ENCODE data around the gene GPSM3. TPM values are rescaled to one million over a fixed set of nuclear protein-coding genes. Genes with fewer than 3 reads are reported as not detected.

The GPSM3 gene
- total RNA-seq, 1 donor from 2014 or later, result 20.8 TPM

DNA sequence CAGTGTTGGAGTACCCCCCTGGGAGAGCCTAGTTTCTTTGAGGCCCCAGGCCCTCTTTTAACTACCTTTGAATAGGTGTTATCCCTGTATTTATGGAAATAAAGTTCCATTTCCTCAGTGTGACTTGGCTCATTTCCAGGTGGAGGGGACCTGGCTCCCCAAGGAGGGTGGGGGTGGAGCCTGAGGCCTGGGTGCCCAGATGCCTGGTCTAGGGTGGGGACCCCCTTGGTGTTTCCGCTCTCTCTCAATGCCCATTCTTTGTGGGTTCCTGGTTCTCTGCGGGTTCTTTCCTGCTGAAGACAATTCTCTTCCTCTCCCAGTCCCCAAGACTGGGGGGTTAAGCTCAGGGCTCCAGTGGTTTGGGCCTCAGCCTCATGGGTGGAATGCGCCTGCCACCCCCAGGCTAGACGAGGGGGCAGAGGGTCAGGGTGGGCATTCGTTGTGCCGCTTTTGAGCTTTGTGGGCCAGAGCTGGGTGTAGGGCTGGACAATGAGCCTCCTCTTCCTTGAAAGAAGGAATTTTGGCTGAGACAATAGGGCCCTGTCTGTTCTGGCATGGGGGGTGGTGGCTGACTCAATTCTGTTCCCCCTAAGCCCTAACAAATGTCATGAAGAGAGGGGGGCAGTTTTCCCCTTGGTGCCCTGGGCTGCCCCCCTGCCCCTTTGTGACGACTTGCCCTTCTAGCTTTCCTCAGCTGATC, 28.7 kb downstream of the GPSM3 start:
- TF ChIP-seq, protein P1, sequence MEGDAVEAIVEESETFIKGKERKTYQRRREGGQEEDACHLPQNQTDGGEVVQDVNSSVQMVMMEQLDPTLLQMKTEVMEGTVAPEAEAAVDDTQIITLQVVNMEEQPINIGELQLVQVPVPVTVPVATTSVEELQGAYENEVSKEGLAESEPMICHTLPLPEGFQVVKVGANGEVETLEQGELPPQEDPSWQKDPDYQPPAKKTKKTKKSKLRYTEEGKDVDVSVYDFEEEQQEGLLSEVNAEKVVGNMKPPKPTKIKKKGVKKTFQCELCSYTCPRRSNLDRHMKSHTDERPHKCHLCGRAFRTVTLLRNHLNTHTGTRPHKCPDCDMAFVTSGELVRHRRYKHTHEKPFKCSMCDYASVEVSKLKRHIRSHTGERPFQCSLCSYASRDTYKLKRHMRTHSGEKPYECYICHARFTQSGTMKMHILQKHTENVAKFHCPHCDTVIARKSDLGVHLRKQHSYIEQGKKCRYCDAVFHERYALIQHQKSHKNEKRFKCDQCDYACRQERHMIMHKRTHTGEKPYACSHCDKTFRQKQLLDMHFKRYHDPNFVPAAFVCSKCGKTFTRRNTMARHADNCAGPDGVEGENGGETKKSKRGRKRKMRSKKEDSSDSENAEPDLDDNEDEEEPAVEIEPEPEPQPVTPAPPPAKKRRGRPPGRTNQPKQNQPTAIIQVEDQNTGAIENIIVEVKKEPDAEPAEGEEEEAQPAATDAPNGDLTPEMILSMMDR (IDR thresholded peaks at IDR 0.05; ENCODE audit: insufficient read depth, low read length, poor library complexity, severe bottlenecking), result no peak
- no peaks in the 10 kb centered on the region for H3K27me3 ChIP-seq (ENCODE audit: control insufficient read depth, insufficient read depth, low read length)
- peaks cover 1% of the 10 kb centered on the region for H3K36me3 ChIP-seq (ENCODE audit: control insufficient read depth, insufficient read depth, low read length)
- no peak for DNase-seq (ENCODE audit: low read depth)
- H3K4me3 ChIP-seq (ENCODE audit: low read depth, low read length), result no peak overlapping the region

DNA sequence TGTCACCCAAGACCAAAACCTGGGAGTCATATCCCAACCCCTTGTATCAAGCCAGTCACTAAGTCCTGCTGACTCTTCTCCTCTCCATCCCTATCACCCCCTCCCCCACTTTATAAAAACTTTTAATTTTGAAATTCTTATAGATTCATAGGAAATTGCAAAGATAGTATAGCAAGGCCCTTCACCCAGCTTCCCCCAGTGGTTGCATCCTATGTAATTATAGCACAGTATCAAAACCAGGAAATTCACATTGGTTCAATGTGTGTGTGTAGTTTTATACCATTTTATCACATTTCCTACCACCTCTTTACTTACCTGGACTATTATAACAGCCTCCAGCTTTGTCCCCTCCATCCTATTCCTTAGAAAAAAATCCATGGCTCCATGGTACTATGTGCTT, 34.4 kb downstream of the GPSM3 start:
- no peak for DNase-seq (ENCODE audit: low read depth)
- H3K27me3 ChIP-seq (ENCODE audit: control insufficient read depth, insufficient read depth, low read length), result no peaks in the 10 kb centered on the region
- TF ChIP-seq, protein P1 (IDR thresholded peaks at IDR 0.05; ENCODE audit: insufficient read depth, low read length, poor library complexity, severe bottlenecking), result no peak
- H3K4me3 ChIP-seq (ENCODE audit: low read depth, low read length), result no peak overlapping the region
- H3K36me3 ChIP-seq (ENCODE audit: control insufficient read depth, insufficient read depth, low read length), result no peaks in the 10 kb centered on the region

DNA sequence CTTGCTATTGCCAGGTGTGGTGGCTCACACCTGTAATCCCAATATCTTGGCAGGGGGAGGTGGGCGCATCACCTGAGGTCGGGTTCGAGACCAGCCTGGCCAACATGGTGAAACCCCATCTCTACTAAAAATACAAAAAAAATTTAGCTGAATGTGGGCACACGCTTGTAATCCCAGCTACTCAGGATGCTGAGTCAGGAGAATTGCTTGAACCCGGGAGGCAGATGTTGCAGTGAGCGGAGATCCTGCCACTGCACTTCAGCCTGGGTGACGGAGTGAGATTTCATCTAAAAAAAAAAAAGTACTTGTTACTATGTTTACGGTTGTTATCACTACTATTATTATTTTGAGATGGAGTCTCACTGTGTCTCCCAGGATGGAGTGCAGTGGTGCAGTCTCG, 35.6 kb downstream of the GPSM3 start:
- no peak for DNase-seq (ENCODE audit: low read depth)
- TF ChIP-seq, protein P1 (IDR thresholded peaks at IDR 0.05; ENCODE audit: insufficient read depth, low read length, poor library complexity, severe bottlenecking), result no peak
- H3K36me3 ChIP-seq (ENCODE audit: control insufficient read depth, insufficient read depth, low read length), result no peaks in the 10 kb centered on the region
- H3K27me3 ChIP-seq (ENCODE audit: control insufficient read depth, insufficient read depth, low read length), result no peaks in the 10 kb centered on the region
- H3K4me3 ChIP-seq (ENCODE audit: low read depth, low read length), result no peak overlapping the region

GRCh38 chr6:32154514-32155161, 37.8 kb downstream of the GPSM3 start:
- TF ChIP-seq, protein P1 (IDR thresholded peaks at IDR 0.05; ENCODE audit: insufficient read depth, low read length, poor library complexity, severe bottlenecking), result peak; percentile 68
- Histone ChIP-seq H3K4me3 (ENCODE audit: low read depth, low read length) (peak overlapping the region; percentile 61), H3K27me3 (ENCODE audit: control insufficient read depth, insufficient read depth, low read length) (peaks cover 17% of the 10 kb centered on the region), H3K36me3 (ENCODE audit: control insufficient read depth, insufficient read depth, low read length) (no peaks in the 10 kb centered on the region)
- DNase-seq (ENCODE audit: low read depth), result no peak

DNA sequence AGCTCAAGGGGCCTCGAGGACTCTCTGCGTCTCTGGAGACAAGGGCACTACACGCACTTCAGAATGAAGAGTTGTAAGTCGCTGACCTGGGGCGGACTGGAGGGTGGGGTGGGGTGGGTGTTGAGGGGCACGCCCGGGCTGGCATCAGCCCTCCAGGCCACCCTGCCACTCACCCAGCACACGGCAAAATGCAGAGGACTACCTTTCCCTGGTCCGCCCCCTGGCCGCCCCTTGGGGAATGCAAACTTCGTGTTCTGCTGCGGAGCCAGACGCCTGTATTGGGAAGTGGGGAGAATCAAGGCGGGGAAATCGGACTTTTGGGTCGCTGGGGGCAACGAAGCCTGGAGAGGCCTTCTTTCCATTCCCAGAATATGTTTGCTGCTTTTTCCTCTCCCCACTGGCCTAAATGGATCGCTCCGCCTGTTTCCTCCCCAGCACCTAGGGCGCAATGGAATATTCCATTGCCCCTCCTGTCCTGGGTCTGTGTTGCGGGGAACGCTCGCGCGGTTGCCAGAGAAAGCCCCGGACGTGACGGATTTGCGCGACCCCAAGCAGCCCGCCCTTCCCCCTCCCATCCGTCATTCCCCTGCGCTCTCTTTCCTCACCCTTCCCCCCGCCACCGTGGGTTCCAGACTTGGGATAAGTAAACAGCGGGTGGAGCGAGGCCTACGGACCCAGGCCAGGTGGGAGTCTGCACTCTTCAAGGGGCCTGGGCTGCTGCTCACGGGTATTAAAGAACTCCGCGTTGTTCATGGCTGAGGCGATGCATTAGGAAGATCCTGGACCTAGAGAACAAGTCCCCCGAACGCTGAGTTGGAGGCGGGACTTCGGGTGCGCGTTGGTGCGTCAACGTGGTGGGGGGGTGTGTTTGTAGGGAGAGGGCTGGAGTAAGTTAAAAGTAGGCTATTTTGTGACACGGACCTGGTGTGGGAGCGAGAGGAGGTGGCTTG, 38.6 kb downstream of the GPSM3 start, which contains the start of gene PPT2:
PPT2 (plus strand) TSS at position 578 of the 950 bp plus-strand sequence. CDS start 454 bp downstream, outside the sequence.
- no peak for DNase-seq (ENCODE audit: low read depth)
- peak within 1 kb of the TSS; percentile 61 for H3K4me3 ChIP-seq (ENCODE audit: low read depth, low read length)
- TF ChIP-seq, protein P1 (IDR thresholded peaks at IDR 0.05; ENCODE audit: insufficient read depth, low read length, poor library complexity, severe bottlenecking), result peak; percentile 33
- H3K27me3 ChIP-seq (ENCODE audit: control insufficient read depth, insufficient read depth, low read length), result peaks cover 25% of the 10 kb centered on the region
- no peaks in the 10 kb centered on the region for H3K36me3 ChIP-seq (ENCODE audit: control insufficient read depth, insufficient read depth, low read length)

All from kidney epithelial cell (primary cell).